Hair follicle dermal papilla cell (primary cell): ENCODE data around the gene SLU7. TPM values are rescaled to one million over a fixed set of nuclear protein-coding genes. Genes with fewer than 3 reads are reported as not detected.

Experiments
- total RNA-seq: library from RNA; depleted of rRNA; stranded (reverse); fragments of >200 nt; gene quantifications from 2 replicates; pipeline ENCODE4 v1.2.3, GENCODE V29; 2012

The SLU7 gene
- 44.8 and 48.0 TPM in 2 replicates for total RNA-seq

DNA sequence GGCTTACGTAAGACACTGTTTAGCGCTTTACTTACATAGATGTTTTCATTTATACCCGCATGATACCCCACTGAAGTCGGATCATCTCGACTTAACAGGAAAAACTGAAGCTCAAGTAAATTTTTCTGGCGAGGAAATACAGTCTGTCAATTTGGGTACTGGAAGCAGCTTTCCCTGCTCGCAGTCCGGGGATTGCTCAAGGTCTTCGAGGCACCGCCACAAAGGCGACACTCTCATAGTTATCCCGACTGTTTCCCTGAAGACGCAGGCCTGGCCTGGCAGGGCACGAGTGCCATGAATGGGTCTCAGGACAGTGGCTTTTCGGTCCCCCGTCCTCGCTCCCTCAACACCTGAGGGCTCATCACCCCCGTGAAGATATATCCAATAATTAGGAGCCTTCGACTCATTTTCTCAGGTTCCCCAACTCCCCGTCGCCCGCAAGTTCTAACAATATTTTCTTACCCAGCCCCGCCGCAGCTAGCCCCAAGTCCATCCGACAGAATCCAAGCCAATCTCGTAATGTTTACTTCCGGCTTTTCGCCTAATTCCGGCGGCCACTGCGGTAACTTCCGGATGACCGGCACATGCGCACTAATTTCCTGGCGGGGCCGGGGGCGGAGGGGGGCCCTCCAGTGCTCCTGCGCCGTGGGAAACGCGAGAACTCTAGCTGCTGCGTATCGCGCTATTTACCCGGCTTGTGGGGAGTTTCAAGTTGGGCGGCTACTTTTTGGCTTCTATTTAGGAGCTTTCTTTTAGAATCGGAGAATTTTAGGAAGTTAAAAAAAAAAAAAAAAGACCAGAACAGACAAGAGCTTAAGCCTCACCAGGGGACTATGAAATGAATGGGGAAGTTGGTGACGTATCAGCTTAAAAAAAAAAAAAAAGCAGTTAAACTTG, at the start of gene SLU7:
Gene SLU7 (minus strand): TSS at position 521 of the 897 bp plus-strand sequence. CDS start 3,787 bp downstream, outside the sequence.

DNA sequence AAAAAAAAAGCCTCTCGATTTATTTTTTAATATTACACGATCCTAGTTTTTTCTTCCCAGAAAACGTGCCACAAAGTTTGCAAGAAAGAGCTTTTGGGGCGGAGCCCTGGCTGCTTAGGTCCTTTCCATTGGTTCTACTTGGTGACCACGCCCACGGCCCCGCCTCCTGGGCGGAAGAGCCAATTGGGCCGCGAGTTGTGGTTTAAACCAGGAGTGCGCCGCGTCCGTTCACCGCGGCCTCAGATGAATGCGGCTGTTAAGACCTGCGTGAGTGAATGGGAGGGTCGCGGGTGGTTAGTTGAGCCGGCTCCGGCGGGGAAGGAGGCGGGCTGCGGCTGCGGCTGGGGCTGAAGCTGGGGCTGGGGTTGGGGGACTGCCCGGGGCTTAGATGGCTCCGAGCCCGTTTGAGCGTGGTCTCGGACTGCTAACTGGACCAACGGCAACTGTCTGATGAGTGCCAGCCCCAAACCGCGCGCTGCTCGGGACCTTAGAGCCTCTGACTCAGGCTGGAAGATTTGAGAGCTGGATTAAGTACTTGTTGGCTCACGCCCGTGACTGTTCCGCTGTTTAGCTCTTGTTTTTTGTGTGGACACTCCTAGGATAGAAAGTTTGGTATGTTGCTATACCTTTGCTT, 2.9 kb upstream of the SLU7 start, which contains the start of gene PTTG1:
Gene PTTG1 (plus strand): TSS at position 231 of the 634 bp plus-strand sequence. CDS start 458 bp downstream, outside the sequence.

DNA sequence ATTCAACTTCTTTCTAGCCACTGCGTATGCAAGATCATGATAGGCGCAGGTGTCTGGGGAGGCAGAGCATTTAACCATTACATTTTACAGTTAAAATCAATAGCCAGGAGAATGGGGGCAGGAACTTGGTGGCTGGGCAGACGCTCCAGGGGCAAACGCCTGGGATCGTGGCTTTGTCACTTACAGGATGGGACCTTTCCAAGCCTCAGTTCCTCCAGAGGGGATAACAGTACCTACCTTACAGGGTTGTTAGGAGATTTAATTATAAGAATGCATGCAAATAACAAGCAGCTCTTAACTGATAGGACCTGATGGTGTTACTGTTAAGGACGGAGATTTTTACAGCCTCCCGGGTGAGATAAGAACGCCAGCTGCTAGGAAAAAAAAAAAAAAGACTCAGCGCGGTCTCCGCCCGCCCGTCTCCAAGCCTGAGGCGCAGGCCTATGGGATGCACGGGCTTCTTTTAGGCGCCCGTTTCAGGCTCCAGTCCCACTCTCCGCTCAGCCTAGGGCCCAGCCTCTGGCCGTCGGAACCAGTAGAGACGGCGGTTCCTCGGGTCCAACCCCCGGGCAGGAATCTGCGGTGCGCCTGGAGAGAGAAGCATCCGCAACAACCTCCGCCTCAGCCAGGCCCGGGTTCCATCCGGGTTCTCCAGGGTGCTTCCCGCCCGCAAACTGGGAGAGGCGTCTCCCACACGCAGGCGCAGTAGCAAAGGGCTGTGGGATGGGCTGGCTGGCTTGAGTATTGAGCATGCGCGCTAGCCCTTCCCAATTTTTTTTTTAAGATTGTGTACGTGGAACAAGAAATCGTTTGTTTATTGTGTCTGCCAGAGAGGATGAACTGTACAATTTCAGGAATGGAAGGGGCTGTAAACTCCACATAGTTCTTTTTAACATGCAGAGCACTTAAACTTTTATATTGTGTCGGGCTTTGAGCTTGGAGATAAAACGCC, 19.2 kb downstream of the SLU7 start, which contains the start of gene FAM200C:
Gene FAM200C (minus strand): TSS at position 653 of the 952 bp plus-strand sequence. CDS start 4,564 bp downstream, outside the sequence.

DNA sequence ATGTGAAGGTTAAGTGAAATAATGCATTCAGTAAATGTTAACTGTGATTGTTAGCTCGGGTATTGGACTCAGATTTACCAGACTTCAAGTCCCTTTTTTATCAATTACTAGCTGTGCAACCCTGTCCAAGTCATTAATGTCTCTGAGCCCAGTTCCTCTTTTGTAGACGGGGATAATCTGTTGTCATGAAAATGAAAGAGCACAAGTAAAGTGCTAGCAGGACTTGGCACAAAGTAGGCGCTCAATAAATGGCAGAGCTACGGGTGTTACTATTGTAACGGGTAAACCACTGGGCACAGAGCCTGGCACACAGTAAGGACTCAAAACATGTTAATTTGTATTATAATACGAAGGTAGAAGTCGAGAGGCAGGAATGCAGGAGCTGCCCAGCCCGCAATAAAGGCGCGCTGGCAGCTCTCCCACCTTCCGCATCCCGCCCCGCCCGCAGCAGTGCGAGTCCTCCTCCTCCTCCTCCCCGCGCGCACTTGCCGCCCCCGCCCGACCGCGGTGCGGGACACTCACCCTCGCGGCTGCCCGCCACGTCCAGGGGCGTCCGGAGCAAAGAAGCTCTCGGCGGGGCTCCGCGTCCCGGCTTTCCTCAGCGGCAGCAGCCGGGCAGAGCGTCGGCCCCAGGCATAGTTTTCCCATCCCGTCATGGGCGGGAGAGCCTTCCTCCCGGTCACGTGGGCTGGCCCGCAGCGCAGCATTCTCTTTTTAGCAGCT, 48.7 kb downstream of the SLU7 start, which contains the start of gene C1QTNF2:
Gene C1QTNF2 (minus strand): TSS at position 637 of the 723 bp plus-strand sequence. CDS start 15,615 bp downstream, outside the sequence.

Other genes starting within 250 kb of the SLU7 start
- not detected in 2 replicates for gene FABP6, start 189.6 kb downstream of the SLU7 start, total RNA-seq
- gene CCNJL, start 106.5 kb downstream of the SLU7 start, total RNA-seq, result under 0.01 and 1.1 TPM in 2 replicates
- 0.49 and 0.73 TPM in 2 replicates for gene C1QTNF2, start 48.5 kb downstream of the SLU7 start, total RNA-seq
- 1.7 and 3.2 TPM in 2 replicates for gene FAM200C, start 19.0 kb downstream of the SLU7 start, total RNA-seq
- gene PTTG1, start 2.8 kb upstream of the SLU7 start, total RNA-seq, result 16.6 and 18.9 TPM in 2 replicates